ENCODE data around the gene PURB. TPM values are rescaled to one million over a fixed set of nuclear protein-coding genes. Genes with fewer than 3 reads are reported as not detected.

PURB gene
- total and polyA plus RNA-seq, 9 of the 15 experiments (the other 6 are each of a cell fraction or from before 2014, with no cell fraction given): 1.6 to 14.1 (median 8.8) TPM

GRCh38 chr7:44885394-44886317 lies at the start of gene PURB (continued):
- TF ChIP-seq REST (IDR thresholded peaks at IDR 0.05; ENCODE audit: borderline replicate concordance) (peak; percentile 94), REST (CRISPR knock-in tag; IDR thresholded peaks at IDR 0.05; ENCODE audit: low read depth) (peak; percentile 60; the same call in 1 of the 2 replicates), TGIF2 (CRISPR knock-in tag; IDR thresholded peaks at IDR 0.05) (0 out of 2 replicates have a peak, but pooled peaks have one; percentile 14), ZNF41 (CRISPR knock-in tag; conservative IDR thresholded peaks at IDR 0.05) (no peak), ZNF445 (CRISPR knock-in tag; IDR thresholded peaks at IDR 0.05; ENCODE audit: low read depth) (no peak), SMARCB1 (IDR thresholded peaks at IDR 0.05; ENCODE audit: insufficient read length, low read depth) (no peak), EZH2 (IDR thresholded peaks at IDR 0.05; ENCODE audit: borderline replicate concordance, low read depth, low read length) (no peak), ZNF589 (CRISPR knock-in tag; IDR thresholded peaks at IDR 0.05; ENCODE audit: low read depth) (peak; percentile 47; the same call in 1 of the 2 replicates), HMGN3 (IDR thresholded peaks at IDR 0.05; ENCODE audit: borderline replicate concordance, extremely low read depth, insufficient read length, low read depth, low read length) (peak; percentile 91), IRF2 (CRISPR knock-in tag; IDR thresholded peaks at IDR 0.05) (no peak), L3MBTL2 (IDR thresholded peaks at IDR 0.05) (peak; percentile 58), ZNF830 (CRISPR knock-in tag; IDR thresholded peaks at IDR 0.05) (no peak; the same call in 1 of the 2 replicates), ZNF77 (CRISPR knock-in tag; IDR thresholded peaks at IDR 0.05) (no peak)
- TF ChIP-seq, protein P1, sequence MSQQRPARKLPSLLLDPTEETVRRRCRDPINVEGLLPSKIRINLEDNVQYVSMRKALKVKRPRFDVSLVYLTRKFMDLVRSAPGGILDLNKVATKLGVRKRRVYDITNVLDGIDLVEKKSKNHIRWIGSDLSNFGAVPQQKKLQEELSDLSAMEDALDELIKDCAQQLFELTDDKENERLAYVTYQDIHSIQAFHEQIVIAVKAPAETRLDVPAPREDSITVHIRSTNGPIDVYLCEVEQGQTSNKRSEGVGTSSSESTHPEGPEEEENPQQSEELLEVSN (IDR thresholded peaks at IDR 0.05; ENCODE audit: borderline replicate concordance in 1 of 2, extremely low read depth in 1 of 2, insufficient read depth in 1 of 2, insufficient read length in 1 of 2, low read depth in 1 of 2, low read length in 1 of 2, poor library complexity in 1 of 2, severe bottlenecking in 1 of 2): peak; percentile 63 to 77
- TF ChIP-seq, protein P2, sequence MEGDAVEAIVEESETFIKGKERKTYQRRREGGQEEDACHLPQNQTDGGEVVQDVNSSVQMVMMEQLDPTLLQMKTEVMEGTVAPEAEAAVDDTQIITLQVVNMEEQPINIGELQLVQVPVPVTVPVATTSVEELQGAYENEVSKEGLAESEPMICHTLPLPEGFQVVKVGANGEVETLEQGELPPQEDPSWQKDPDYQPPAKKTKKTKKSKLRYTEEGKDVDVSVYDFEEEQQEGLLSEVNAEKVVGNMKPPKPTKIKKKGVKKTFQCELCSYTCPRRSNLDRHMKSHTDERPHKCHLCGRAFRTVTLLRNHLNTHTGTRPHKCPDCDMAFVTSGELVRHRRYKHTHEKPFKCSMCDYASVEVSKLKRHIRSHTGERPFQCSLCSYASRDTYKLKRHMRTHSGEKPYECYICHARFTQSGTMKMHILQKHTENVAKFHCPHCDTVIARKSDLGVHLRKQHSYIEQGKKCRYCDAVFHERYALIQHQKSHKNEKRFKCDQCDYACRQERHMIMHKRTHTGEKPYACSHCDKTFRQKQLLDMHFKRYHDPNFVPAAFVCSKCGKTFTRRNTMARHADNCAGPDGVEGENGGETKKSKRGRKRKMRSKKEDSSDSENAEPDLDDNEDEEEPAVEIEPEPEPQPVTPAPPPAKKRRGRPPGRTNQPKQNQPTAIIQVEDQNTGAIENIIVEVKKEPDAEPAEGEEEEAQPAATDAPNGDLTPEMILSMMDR (IDR thresholded peaks at IDR 0.05 in 2 of 3, conservative IDR thresholded peaks at IDR 0.05 in 1 of 3; ENCODE audit: insufficient read depth in 2 of 3, low read depth in 1 of 3, low read length in 3 of 3): no peak

All from K562 (cell line).